GM19328 (cell line): ENCODE results near the gene LIME1.

Experiments
- ATAC-seq: cut with Tn5 transposase; IDR thresholded peaks from one replicate; pipeline ENCODE4 v1.9.1; 2021; ENCODE audit warnings: mild to moderate bottlenecking, moderate library complexity; ENCODE audit not compliant: unreplicated experiment

The LIME1 gene, protein sequence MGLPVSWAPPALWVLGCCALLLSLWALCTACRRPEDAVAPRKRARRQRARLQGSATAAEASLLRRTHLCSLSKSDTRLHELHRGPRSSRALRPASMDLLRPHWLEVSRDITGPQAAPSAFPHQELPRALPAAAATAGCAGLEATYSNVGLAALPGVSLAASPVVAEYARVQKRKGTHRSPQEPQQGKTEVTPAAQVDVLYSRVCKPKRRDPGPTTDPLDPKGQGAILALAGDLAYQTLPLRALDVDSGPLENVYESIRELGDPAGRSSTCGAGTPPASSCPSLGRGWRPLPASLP

GRCh38 chr20:63735859-63736718, at the start of gene LIME1:
LIME1 (plus strand) TSS chr20:63736664; CDS start chr20:63737550, 886 bp downstream.
- ATAC-seq: no peak

- ATAC-seq: no peak
Measured at GRCh38 chr20:63687419-63688178, 48.9 kb upstream of the LIME1 start.

GRCh38 chr20:63688228-63689045, 48.0 kb upstream of the LIME1 start:
- ATAC-seq: no peak

DNA sequence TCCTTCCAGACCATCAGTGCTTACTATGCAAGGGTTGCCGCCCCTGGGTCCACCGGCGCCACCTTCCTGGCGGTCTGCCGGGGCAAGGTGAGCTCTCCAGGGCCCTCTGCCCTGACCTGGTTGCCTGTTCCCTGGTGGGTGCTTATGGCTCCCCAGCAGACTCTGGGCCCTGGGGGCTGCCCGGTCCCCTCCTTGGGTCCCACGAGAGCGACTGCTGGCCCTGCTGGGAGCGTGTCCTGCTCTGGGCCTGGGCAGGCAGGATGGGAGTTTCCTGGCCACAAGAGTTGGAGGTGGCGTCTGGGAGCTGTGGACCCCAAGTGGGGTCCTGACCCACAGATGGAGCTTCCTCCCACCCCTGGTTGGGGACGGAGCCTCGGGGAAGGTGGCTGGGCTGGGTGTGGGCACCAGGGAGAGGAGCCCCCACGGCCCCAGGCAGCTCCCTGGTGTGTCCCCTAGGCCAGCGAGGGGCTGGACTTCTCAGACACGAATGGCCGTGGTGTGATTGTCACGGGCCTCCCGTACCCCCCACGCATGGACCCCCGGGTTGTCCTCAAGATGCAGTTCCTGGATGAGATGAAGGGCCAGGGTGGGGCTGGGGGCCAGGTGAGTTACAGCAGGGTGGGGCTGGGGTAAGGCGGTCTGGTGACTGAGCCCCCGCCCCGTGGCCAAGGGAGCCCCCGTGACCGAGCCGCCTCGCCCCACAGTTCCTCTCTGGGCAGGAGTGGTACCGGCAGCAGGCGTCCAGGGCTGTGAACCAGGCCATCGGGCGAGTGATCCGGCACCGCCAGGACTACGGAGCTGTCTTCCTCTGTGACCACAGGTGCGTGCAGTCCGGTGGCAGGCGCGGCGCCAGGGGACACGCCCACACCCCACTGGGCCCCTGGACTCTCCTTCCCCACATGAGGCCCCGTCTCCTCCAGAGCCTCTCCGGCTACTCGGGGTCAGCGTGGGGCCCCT, 47.1 kb upstream of the LIME1 start:
- ATAC-seq: no peak

GRCh38 chr20:63690003-63690897, 46.2 kb upstream of the LIME1 start:
- ATAC-seq: no peak

GRCh38 chr20:63690898-63691710, 45.4 kb upstream of the LIME1 start:
- ATAC-seq: no peak

GRCh38 chr20:63691711-63692435, 44.6 kb upstream of the LIME1 start:
- no peak for ATAC-seq

- no peak for ATAC-seq
Measured at GRCh38 chr20:63692436-63693082, 43.9 kb upstream of the LIME1 start.

DNA sequence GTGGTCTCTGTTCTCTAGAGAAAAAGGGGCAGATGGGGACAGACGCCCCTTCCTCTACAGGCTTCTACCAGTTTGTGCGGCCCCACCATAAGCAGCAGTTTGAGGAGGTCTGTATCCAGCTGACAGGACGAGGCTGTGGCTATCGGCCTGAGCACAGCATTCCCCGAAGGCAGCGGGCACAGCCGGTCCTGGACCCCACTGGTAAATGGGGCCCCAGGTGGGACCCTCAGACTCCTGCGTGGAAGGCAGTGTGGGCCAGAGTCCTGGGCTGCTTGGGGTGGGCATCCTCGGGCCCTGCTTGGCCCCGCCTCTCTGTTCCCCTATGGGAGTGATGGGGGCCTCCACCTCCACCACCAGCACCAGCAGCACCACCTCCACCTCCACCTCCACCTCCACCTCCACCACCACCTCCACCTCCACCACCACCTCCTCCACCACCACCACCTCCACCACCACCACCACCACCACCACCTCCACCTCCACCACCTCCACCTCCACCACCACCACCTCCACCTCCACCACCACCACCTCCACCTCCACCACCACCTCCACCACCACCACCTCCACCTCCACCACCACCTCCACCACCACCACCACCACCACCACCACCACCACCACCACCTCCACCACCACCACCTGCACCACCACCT, 43.3 kb upstream of the LIME1 start:
- no peak for ATAC-seq

- ATAC-seq: no peak
Measured at GRCh38 chr20:63693733-63694583, 42.5 kb upstream of the LIME1 start.

DNA sequence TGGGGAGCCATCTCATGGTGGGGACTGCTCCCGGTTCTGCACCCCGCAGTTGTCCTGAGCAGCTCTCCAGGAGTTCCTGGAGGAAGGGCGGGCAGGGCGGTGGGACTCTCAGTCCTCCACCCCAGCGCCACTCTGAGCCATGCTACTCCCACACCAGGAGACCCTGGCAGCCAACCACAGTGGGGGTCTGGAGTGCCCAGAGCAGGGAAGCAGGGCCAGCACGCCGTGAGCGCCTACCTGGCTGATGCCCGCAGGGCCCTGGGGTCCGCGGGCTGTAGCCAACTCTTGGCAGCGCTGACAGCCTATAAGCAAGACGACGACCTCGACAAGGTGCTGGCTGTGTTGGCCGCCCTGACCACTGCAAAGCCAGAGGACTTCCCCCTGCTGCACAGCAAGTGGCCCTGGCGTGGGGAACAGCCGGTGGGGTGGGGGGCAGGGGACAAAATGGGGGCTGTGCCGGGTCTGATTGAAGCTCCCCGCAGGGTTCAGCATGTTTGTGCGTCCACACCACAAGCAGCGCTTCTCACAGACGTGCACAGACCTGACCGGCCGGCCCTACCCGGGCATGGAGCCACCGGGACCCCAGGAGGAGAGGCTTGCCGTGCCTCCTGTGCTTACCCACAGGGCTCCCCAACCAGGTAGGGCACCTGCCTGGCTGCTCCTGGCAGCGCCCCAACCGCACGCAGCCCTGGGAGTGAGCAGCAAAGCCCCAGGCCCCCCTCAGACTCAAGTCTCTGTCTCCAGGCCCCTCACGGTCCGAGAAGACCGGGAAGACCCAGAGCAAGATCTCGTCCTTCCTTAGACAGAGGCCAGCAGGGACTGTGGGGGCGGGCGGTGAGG, 41.7 kb upstream of the LIME1 start:
- no peak for ATAC-seq

DNA sequence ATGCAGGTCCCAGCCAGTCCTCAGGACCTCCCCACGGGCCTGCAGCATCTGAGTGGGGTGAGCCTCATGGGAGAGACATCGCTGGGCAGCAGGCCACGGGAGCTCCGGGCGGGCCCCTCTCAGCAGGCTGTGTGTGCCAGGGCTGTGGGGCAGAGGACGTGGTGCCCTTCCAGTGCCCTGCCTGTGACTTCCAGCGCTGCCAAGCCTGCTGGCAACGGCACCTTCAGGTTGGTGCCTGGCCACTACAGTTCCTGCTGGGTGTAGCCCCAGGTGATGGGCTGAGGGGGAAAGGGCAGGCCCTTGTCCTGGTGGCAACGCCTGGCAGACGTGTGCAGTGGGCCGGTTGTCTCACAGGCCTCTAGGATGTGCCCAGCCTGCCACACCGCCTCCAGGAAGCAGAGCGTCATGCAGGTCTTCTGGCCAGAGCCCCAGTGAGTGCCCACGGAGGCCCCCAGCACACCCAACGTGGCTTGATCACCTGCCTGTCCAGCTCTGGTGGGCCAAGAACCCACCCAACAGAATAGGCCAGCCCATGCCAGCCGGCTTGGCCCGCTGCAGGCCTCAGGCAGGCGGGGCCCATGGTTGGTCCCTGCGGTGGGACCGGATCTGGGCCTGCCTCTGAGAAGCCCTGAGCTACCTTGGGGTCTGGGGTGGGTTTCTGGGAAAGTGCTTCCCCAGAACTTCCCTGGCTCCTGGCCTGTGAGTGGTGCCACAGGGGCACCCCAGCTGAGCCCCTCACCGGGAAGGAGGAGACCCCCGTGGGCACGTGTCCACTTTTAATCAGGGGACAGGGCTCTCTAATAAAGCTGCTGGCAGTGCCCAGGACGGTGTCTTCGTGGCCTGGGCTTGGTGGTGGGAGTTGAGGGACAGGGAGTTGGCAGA, 40.8 kb upstream of the LIME1 start:
- ATAC-seq: no peak

DNA sequence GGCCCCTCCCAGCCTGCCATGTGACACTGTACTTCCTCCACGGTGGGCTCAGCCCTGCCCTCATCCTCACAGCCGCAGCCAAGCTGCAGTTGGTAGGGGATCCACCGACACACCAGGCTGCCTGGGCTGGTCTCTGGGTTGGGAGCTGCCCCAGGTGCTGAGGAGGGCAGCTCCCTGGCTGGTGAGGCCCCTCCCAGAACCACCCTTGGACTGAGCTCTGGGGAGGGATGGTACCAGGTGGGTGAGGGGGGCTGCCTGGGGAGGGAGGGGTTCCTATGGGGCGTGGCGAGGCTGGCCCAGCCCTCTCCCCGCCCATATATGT, 40.2 kb upstream of the LIME1 start:
- no peak for ATAC-seq
